Gastroesophageal sphincter (tissue), 3 donors: ENCODE results near the gene TAS1R3.

Experiments used
- CTCF ChIP-seq, 4 experiments: fragments of 200-600 bp in 2 of 4; fragments of 450-650 bp in 2 of 4; sonication (generic) in 1 of 4; IDR thresholded peaks; one replicate each; pipeline ENCODE4 v1.5.1; 2017 to 2019; ENCODE audit warnings: antibody characterized with exemption in 4 of 4, mild to moderate bottlenecking in 2 of 4, moderate library complexity in 2 of 4
- EP300 ChIP-seq: sonication (generic); formaldehyde crosslinking; IDR thresholded peaks from one replicate; pipeline ENCODE4 v1.6.1; 2017; ENCODE audit warnings: antibody characterized with exemption, mild to moderate bottlenecking
- POLR2AphosphoS5 ChIP-seq: sonication (generic); formaldehyde crosslinking; IDR thresholded peaks from one replicate; pipeline ENCODE4 v1.6.1; 2017; ENCODE audit warnings: antibody characterized with exemption

GRCh38 chr1:1295154-1295923 lies 35.7 kb upstream of the TAS1R3 start:
- TF ChIP-seq CTCF (IDR thresholded peaks at IDR 0.05) (no peak), POLR2AphosphoS5 (no peak), EP300 (no peak)
